ENCODE results near the gene JAM2.

DNA sequence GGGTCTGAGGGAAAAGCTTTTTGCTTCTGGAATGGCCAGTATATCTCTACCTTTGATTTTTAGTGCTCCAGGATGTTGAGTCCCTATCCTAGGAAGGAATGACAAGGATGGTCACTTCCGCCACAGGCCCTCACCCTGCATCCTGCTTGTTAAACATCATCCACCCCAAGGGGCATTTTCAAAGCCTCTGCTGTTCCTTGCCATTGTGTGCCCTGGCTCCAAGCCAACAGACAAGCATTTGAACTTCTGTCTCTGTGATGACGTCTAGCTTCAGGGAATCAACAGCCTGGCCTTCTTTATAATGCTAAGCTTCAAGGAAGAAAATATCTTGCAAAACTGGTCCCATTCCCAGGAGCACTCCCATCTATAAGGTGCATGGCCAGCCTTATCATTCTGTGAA lies 12.3 kb upstream of the JAM2 start:
- TF ChIP-seq, protein P1, sequence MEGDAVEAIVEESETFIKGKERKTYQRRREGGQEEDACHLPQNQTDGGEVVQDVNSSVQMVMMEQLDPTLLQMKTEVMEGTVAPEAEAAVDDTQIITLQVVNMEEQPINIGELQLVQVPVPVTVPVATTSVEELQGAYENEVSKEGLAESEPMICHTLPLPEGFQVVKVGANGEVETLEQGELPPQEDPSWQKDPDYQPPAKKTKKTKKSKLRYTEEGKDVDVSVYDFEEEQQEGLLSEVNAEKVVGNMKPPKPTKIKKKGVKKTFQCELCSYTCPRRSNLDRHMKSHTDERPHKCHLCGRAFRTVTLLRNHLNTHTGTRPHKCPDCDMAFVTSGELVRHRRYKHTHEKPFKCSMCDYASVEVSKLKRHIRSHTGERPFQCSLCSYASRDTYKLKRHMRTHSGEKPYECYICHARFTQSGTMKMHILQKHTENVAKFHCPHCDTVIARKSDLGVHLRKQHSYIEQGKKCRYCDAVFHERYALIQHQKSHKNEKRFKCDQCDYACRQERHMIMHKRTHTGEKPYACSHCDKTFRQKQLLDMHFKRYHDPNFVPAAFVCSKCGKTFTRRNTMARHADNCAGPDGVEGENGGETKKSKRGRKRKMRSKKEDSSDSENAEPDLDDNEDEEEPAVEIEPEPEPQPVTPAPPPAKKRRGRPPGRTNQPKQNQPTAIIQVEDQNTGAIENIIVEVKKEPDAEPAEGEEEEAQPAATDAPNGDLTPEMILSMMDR (IDR thresholded peaks at IDR 0.05 in 4 of 5, conservative IDR thresholded peaks at IDR 0.05 in 1 of 5), result no peak
- TF ChIP-seq POLR2A (IDR thresholded peaks at IDR 0.05), result no peak

All from gastrocnemius medialis (tissue), 4 donors.